Lower leg skin (tissue), 3 donors: ENCODE measurements around the gene IQCC.

Experiments
- POLR2A ChIP-seq, 2 donors: fragments of 450-650 bp; IDR thresholded peaks; one replicate each; pipeline ENCODE4 v1.6.1; 2016 to 2017; ENCODE audit warnings: antibody characterized with exemption in 2 of 2, mild to moderate bottlenecking in 1 of 2, moderate library complexity in 1 of 2
- TF ChIP-seq, protein P1 (sequence below), 3 donors: fragments of 450-650 bp; IDR thresholded peaks; one replicate each; pipeline ENCODE4 v1.5.1; 2016; ENCODE audit warnings: antibody characterized with exemption in 3 of 3, mild to moderate bottlenecking in 3 of 3, moderate library complexity in 2 of 3

DNA sequence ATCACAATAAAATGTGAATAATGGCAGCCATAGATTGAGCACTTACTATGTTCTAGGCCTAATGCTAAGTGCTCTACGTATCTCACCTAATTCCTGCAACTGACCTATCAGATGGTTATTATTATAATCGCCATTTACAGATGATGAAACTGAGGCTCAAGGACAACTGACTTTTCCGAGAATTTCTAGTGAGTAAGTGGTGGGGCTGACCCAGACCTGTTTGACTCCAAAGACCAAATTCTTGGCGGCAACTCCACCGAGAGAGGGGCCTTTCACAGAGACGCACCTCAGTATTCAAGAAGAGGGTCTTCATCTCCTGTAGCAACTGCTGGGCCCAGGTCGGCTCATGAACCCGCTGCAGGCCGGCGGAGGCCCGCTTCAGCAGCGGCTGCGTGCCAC, 16.1 kb downstream of the IQCC start:
- TF ChIP-seq, protein P1, sequence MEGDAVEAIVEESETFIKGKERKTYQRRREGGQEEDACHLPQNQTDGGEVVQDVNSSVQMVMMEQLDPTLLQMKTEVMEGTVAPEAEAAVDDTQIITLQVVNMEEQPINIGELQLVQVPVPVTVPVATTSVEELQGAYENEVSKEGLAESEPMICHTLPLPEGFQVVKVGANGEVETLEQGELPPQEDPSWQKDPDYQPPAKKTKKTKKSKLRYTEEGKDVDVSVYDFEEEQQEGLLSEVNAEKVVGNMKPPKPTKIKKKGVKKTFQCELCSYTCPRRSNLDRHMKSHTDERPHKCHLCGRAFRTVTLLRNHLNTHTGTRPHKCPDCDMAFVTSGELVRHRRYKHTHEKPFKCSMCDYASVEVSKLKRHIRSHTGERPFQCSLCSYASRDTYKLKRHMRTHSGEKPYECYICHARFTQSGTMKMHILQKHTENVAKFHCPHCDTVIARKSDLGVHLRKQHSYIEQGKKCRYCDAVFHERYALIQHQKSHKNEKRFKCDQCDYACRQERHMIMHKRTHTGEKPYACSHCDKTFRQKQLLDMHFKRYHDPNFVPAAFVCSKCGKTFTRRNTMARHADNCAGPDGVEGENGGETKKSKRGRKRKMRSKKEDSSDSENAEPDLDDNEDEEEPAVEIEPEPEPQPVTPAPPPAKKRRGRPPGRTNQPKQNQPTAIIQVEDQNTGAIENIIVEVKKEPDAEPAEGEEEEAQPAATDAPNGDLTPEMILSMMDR (IDR thresholded peaks at IDR 0.05), result no peak
- no peak for TF ChIP-seq POLR2A (IDR thresholded peaks at IDR 0.05)
